HepG2 (cell line): ENCODE measurements around the gene CDSN. TPM values are rescaled to one million over a fixed set of nuclear protein-coding genes. Genes with fewer than 3 reads are reported as not detected.
A peak's percentile ranks its signal among the peaks of the same experiment; 100 is the strongest.

Experiments used
- ATAC-seq: fragments of 200-7000 bp; cut with Tn5 transposase; 3 replicates; pipeline ENCODE4 v1.9.1; 2020; ENCODE audit warnings: mild to moderate bottlenecking, moderate library complexity
- BruUV-seq: library from RNA; stranded (reverse); fragments of 400-500 nt; replicated peaks from 2 replicates; lab custom pipeline; 2021; lab: Mats Ljungman, UMichigan
- CTCF ChIA-PET: fragments of 300-600 bp; formaldehyde crosslinking; extraction: SDS; loops from one replicate; lab custom pipeline; 2021; ENCODE audit warnings: low total read pairs, inconsistent platforms, low intra/inter-chr PET ratio; lab: Yijun Ruan, JAX
- POLR2A ChIA-PET: fragments of 350-600 bp; sonication (Branson Sonifier 250); formaldehyde crosslinking; loops from one replicate; lab custom pipeline; 2020; ENCODE audit warnings: antibody characterized with exemption, inconsistent platforms; lab: Yijun Ruan, JAX
- DNase-seq: peaks from one replicate; pipeline ENCODE4 v3.0.0-alpha.2; 2015; ENCODE audit warnings: low spot score
- FAIRE-seq: peaks from 3 replicates; lab custom pipeline; 2011; peaks lifted over from hg19 to GRCh38; lab: Jason Lieb, UNC
- H2AFZ ChIP-seq: one replicate; pipeline ENCODE4 v1.6.1; 2011; ENCODE audit warnings: low read length, inconsistent platforms
- H3K27ac ChIP-seq: fragments of 300-600 bp; 3 replicates; pipeline ENCODE4 v1.8.0; 2011; ENCODE audit warnings: mixed run types, mild to moderate bottlenecking, mixed read lengths, low read length, inconsistent platforms; ENCODE audit not compliant: insufficient read depth; ENCODE audit errors: extremely low read length
- H3K27me3 ChIP-seq, 2 experiments: fragments of 200-600 bp in 1 of 2; 2 replicates in 1 of 2; 3 replicates in 1 of 2; pipeline versions ENCODE4 v1.6.0 to v1.8.0; 2011; ENCODE audit warnings: low read length in 2 of 2, mild to moderate bottlenecking in 2 of 2, moderate library complexity in 2 of 2, inconsistent platforms in 1 of 2; ENCODE audit not compliant: insufficient read depth in 2 of 2, control insufficient read depth in 1 of 2
- H3K36me3 ChIP-seq, 2 experiments: fragments of 200-600 bp in 1 of 2; replicated peaks in 1 of 2; 2 replicates in 1 of 2; 3 replicates in 1 of 2; pipeline versions ENCODE4 v1.5.1 to v1.8.0; 2011; ENCODE audit warnings: low read length in 2 of 2, inconsistent platforms in 1 of 2; ENCODE audit not compliant: insufficient read depth in 2 of 2, control insufficient read depth in 1 of 2
- H3K4me1 ChIP-seq: 2 replicates; pipeline ENCODE4 v1.5.1; 2012; ENCODE audit warnings: low read length, inconsistent platforms; ENCODE audit not compliant: insufficient read depth
- H3K4me2 ChIP-seq: 2 replicates; pipeline ENCODE4 v1.6.0; 2011; ENCODE audit warnings: low read depth, low read length, inconsistent platforms
- H3K4me3 ChIP-seq, 3 experiments: fragments of 200-600 bp in 1 of 3; sonication (generic), shearing (Covaris generic) in 1 of 3; replicated peaks in 1 of 3; 2 replicates each; pipeline ENCODE4 v1.5.1; 2011 to 2016; ENCODE audit warnings: low read length in 3 of 3, inconsistent platforms in 2 of 3, low read depth in 2 of 3, mild to moderate bottlenecking in 2 of 3, control low read depth in 1 of 3, mixed read lengths in 1 of 3; ENCODE audit not compliant: insufficient read depth in 1 of 3
- H3K79me2 ChIP-seq: one replicate; pipeline ENCODE4 v1.6.1; 2011; ENCODE audit warnings: low read length, inconsistent platforms; ENCODE audit not compliant: insufficient read depth
- H3K9ac ChIP-seq: 2 replicates; pipeline ENCODE4 v1.6.0; 2011; ENCODE audit warnings: mild to moderate bottlenecking, low read depth, low read length, inconsistent platforms; ENCODE audit not compliant: insufficient read depth
- H3K9me3 ChIP-seq: 2 replicates; pipeline ENCODE4 v1.5.1; 2012; ENCODE audit warnings: mild to moderate bottlenecking, low read length
- H4K20me1 ChIP-seq: 2 replicates; pipeline ENCODE4 v1.6.0; 2011; ENCODE audit warnings: inconsistent platforms, mild to moderate bottlenecking, low read length, moderate library complexity; ENCODE audit not compliant: insufficient read depth
- ARID5B ChIP-seq: IDR thresholded peaks from 2 replicates; pipeline ENCODE4 v1.4.0; 2020; ENCODE audit warnings: mild to moderate bottlenecking, missing genetic modification reagents
- EED ChIP-seq: sonication (generic); formaldehyde crosslinking; IDR thresholded peaks from 2 replicates; pipeline ENCODE4 v1.5.0; 2020; ENCODE audit warnings: mild to moderate bottlenecking, missing genetic modification reagents
- HMG20A ChIP-seq: IDR thresholded peaks from 2 replicates; pipeline ENCODE4 v1.6.1; 2016; ENCODE audit warnings: borderline replicate concordance
- PITX1 ChIP-seq: sonication (generic); formaldehyde crosslinking; IDR thresholded peaks from 2 replicates; pipeline ENCODE4 v1.5.1; 2020; ENCODE audit warnings: mild to moderate bottlenecking, missing genetic modification reagents
- SAP130 ChIP-seq: IDR thresholded peaks from 2 replicates; pipeline ENCODE4 v1.6.1; 2016; ENCODE audit warnings: low read depth
- SMAD3 ChIP-seq: sonication (generic); formaldehyde crosslinking; IDR thresholded peaks from 2 replicates; pipeline ENCODE4 v1.4.0; 2020; ENCODE audit warnings: missing genetic modification reagents
- TFDP1 ChIP-seq: IDR thresholded peaks from 2 replicates; pipeline ENCODE4 v1.6.1; 2016; ENCODE audit warnings: missing compliant biosample characterization, missing genetic modification reagents, borderline replicate concordance
- ZFY ChIP-seq: sonication (generic); formaldehyde crosslinking; IDR thresholded peaks from 2 replicates; pipeline ENCODE4 v1.4.0; 2020; ENCODE audit warnings: missing genetic modification reagents
- ZNF788 ChIP-seq: sonication (generic); formaldehyde crosslinking; IDR thresholded peaks from 2 replicates; pipeline ENCODE4 v1.5.0; 2020; ENCODE audit warnings: mild to moderate bottlenecking, missing genetic modification reagents, borderline replicate concordance
- ZNF891 ChIP-seq: sonication (generic); formaldehyde crosslinking; IDR thresholded peaks from 2 replicates; pipeline ENCODE4 v1.5.0; 2020; ENCODE audit warnings: mild to moderate bottlenecking, missing genetic modification reagents
- WGBS: methylation state at CpG from one replicate; pipeline ENCODE4 v1.1.6; 2017; ENCODE audit warnings: low lambda C conversion rate; 5-methylcytosine and 5-hydroxymethylcytosine counted together
- in situ Hi-C: cut with HindIII; loops from 2 replicates; pipeline ENCODE4 v1.10.0; 2017; ENCODE audit warnings: low pct_unique_long_range_greater_than_20kb; ENCODE audit not compliant: extremely low pct_ligation_motif_present
- intact Hi-C: fragments of 100-400 bp; cut with micrococcal nuclease; formaldehyde crosslinking; loops from one replicate; pipeline ENCODE4 v1.10.0; 2022; ENCODE audit not compliant: unreplicated experiment
- polyA plus RNA-seq, 8 experiments: library from polyadenylated mRNA; depleted of rRNA in 3 of 8; stranded (reverse) in 7 of 8; unstranded in 1 of 8; fragments of >200 nt; fragmentation: Illumina TruSeq in 4 of 8; extraction: Trizol in 4 of 8; gene quantifications; 2 replicates each; pipeline versions ENCODE4 v1.2.1 to v1.2.3, GENCODE V29; 2011 to 2016; ENCODE audit warnings: low read depth in 4 of 8, missing spikeins in 1 of 8, mixed read lengths in 1 of 8; ENCODE audit not compliant: insufficient read depth in 1 of 8
- total RNA-seq, 5 experiments: library from RNA; depleted of rRNA; stranded (reverse); fragments of >200 nt; fragmentation: Illumina TruSeq; extraction: Trizol; gene quantifications; 2 replicates each; pipeline ENCODE4 v1.2.3, GENCODE V29; 2016; ENCODE audit warnings: low read depth in 1 of 5
- TF ChIP-seq, protein P1 (sequence below): sonication (generic); formaldehyde crosslinking; IDR thresholded peaks from 2 replicates; pipeline ENCODE4 v1.5.1; 2020; ENCODE audit warnings: mild to moderate bottlenecking, missing genetic modification reagents, moderate library complexity
- TF ChIP-seq, protein P2 (sequence below): fragments of 450-650 bp; IDR thresholded peaks from 2 replicates; pipeline ENCODE4 v1.6.1; 2016

CDSN gene
- total and polyA plus RNA-seq, 2 of the 13 experiments (the other 11 are each of a cell fraction or from before 2014, with no cell fraction given): not detected

DNA sequence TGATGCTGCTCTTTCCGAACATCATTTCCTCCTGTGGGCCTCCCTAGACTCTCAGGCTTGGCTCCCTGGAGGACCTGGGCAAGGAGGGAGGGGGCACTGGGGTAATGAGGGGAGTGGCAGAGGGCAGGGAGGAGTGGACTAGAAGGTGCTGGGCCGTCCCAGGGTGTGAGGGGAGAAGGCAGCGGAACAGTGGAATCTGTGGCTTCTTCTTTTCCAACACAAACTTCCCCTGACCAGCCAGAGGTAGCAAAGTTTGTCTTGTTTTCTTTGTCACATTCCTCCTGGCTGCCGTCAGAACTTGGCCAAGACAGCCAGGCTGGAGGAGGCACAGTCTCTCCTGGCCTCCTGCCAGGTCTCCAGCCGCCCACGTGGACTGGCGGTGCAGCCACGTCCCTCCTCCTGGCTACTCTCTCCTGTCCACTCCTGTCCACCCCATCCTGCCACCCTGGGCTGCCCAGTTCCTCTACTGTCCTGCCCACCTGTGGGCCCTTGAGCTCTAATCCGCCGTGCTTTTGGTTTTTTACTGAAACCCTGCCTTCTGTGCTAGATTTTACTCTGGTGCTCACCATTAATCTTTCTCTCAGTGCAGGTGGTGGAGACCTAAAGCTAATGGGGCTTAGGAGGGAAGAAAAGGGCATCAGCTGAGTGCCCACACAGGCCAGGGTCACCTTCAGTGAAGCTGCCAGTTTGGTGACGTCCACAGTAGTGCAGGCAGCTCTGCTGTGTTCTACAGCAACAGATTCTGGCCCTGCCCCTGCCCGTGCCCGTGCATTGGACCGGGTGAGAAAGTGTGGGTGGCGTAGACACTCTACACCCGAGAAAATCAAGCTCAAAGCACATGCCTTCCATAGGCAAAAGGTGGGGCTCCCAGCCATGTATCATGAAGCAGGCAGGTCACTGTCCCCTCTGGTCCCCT lies 2.8 kb upstream of the CDSN start:
- WGBS: 31% methylated on average over 16 of the region's 16 CpGs
- no peak overlapping the region; the same call in 1 of the 2 replicates for H3K4me2 ChIP-seq
- CTCF ChIA-PET: no interaction called here
- intact Hi-C loops (no loop called here), in situ Hi-C loops (no loop called here)
- H3K4me1 ChIP-seq: peaks cover 7% of the 10 kb centered on the region
- POLR2A ChIA-PET: no interaction called here
- no peaks in the 10 kb centered on the region for H4K20me1 ChIP-seq
- H2AFZ ChIP-seq: no peak overlapping the region
- H3K4me3 ChIP-seq: no peak overlapping the region
- H3K9ac ChIP-seq: no peak overlapping the region
- FAIRE-seq: peak; percentile 26
- peak; percentile 17; the same call in 2 of the 3 replicates for ATAC-seq
- H3K79me2 ChIP-seq: no peaks in the 10 kb centered on the region
- peaks cover 1 to 60% of the 10 kb centered on the region in 2 experiments; a peak in 3 of 5 replicates for H3K27me3 ChIP-seq
- no TSS peak for BruUV-seq
- no peaks in the 10 kb centered on the region for H3K36me3 ChIP-seq
- H3K9me3 ChIP-seq: no peaks in the 10 kb centered on the region
- no peak overlapping the region for H3K27ac ChIP-seq
- DNase-seq: peak; percentile 41
- TF ChIP-seq ZNF891 (CRISPR knock-in tag) (peak; percentile 22), SMAD3 (CRISPR knock-in tag) (no peak), EED (CRISPR knock-in tag) (0 out of 2 replicates have a peak, but pooled peaks have one; percentile 29), ARID5B (CRISPR knock-in tag) (0 out of 2 replicates have a peak, but pooled peaks have one; percentile 22), PITX1 (CRISPR knock-in tag) (no peak), SAP130 (CRISPR knock-in tag) (peak; percentile 43), HMG20A (CRISPR knock-in tag) (peak; percentile 26; the same call in 1 of the 2 replicates), ZNF788 (CRISPR knock-in tag) (0 out of 2 replicates have a peak, but pooled peaks have one; percentile 40), ZFY (CRISPR knock-in tag) (no peak), TFDP1 (CRISPR knock-in tag) (no peak)
- TF ChIP-seq, protein P1, sequence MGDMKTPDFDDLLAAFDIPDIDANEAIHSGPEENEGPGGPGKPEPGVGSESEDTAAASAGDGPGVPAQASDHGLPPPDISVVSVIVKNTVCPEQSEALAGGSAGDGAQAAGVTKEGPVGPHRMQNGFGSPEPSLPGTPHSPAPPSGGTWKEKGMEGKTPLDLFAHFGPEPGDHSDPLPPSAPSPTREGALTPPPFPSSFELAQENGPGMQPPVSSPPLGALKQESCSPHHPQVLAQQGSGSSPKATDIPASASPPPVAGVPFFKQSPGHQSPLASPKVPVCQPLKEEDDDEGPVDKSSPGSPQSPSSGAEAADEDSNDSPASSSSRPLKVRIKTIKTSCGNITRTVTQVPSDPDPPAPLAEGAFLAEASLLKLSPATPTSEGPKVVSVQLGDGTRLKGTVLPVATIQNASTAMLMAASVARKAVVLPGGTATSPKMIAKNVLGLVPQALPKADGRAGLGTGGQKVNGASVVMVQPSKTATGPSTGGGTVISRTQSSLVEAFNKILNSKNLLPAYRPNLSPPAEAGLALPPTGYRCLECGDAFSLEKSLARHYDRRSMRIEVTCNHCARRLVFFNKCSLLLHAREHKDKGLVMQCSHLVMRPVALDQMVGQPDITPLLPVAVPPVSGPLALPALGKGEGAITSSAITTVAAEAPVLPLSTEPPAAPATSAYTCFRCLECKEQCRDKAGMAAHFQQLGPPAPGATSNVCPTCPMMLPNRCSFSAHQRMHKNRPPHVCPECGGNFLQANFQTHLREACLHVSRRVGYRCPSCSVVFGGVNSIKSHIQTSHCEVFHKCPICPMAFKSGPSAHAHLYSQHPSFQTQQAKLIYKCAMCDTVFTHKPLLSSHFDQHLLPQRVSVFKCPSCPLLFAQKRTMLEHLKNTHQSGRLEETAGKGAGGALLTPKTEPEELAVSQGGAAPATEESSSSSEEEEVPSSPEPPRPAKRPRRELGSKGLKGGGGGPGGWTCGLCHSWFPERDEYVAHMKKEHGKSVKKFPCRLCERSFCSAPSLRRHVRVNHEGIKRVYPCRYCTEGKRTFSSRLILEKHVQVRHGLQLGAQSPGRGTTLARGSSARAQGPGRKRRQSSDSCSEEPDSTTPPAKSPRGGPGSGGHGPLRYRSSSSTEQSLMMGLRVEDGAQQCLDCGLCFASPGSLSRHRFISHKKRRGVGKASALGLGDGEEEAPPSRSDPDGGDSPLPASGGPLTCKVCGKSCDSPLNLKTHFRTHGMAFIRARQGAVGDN (CRISPR knock-in tag): peak; percentile 26; the same call in 1 of the 2 replicates
- TF ChIP-seq, protein P2, sequence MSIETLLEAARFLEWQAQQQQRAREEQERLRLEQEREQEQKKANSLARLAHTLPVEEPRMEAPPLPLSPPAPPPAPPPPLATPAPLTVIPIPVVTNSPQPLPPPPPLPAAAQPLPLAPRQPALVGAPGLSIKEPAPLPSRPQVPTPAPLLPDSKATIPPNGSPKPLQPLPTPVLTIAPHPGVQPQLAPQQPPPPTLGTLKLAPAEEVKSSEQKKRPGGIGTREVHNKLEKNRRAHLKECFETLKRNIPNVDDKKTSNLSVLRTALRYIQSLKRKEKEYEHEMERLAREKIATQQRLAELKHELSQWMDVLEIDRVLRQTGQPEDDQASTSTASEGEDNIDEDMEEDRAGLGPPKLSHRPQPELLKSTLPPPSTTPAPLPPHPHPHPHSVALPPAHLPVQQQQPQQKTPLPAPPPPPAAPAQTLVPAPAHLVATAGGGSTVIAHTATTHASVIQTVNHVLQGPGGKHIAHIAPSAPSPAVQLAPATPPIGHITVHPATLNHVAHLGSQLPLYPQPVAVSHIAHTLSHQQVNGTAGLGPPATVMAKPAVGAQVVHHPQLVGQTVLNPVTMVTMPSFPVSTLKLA: peak; percentile 54
